ENCODE data around the gene FBXO5.

DNA sequence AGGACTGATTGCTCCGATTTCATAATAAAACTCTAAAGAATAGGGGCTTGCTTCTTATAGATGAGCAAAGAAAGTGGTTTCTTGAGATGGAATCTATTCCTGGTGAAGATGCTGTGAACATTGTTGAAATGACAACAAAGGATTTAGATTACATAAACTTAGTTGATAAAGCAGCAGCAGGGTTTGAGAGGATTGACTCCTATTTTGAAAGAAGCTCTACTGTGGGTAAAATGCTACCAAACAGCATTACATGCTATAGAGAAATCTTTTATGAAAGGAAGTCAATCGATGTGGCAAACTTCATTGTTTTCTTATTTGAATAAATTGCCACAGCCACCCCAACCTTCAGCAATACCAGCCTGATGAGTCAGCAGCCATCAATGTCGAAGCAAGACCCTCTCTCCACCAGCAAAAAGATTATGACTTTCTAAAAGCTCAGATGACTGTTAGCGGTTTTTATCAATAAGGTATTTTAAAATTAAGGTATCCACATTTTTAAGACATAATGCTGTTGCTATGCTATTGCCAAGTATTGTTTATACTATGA lies 32.3 kb upstream of the FBXO5 start:
- TF ChIP-seq EP300 (IDR thresholded peaks at IDR 0.05; ENCODE audit: borderline replicate concordance) (no peak), TAF1 (IDR thresholded peaks at IDR 0.05; ENCODE audit: low read depth) (no peak), EGR1 (IDR thresholded peaks at IDR 0.05) (no peak), CEBPB (IDR thresholded peaks at IDR 0.05) (no peak), RAD21 (IDR thresholded peaks at IDR 0.05; ENCODE audit: low read depth) (no peak), YY1 (IDR thresholded peaks at IDR 0.05; ENCODE audit: low read depth) (no peak)
- TF ChIP-seq, protein P1, sequence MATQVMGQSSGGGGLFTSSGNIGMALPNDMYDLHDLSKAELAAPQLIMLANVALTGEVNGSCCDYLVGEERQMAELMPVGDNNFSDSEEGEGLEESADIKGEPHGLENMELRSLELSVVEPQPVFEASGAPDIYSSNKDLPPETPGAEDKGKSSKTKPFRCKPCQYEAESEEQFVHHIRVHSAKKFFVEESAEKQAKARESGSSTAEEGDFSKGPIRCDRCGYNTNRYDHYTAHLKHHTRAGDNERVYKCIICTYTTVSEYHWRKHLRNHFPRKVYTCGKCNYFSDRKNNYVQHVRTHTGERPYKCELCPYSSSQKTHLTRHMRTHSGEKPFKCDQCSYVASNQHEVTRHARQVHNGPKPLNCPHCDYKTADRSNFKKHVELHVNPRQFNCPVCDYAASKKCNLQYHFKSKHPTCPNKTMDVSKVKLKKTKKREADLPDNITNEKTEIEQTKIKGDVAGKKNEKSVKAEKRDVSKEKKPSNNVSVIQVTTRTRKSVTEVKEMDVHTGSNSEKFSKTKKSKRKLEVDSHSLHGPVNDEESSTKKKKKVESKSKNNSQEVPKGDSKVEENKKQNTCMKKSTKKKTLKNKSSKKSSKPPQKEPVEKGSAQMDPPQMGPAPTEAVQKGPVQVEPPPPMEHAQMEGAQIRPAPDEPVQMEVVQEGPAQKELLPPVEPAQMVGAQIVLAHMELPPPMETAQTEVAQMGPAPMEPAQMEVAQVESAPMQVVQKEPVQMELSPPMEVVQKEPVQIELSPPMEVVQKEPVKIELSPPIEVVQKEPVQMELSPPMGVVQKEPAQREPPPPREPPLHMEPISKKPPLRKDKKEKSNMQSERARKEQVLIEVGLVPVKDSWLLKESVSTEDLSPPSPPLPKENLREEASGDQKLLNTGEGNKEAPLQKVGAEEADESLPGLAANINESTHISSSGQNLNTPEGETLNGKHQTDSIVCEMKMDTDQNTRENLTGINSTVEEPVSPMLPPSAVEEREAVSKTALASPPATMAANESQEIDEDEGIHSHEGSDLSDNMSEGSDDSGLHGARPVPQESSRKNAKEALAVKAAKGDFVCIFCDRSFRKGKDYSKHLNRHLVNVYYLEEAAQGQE (IDR thresholded peaks at IDR 0.05; ENCODE audit: low read depth): no peak
- TF ChIP-seq, protein P2, sequence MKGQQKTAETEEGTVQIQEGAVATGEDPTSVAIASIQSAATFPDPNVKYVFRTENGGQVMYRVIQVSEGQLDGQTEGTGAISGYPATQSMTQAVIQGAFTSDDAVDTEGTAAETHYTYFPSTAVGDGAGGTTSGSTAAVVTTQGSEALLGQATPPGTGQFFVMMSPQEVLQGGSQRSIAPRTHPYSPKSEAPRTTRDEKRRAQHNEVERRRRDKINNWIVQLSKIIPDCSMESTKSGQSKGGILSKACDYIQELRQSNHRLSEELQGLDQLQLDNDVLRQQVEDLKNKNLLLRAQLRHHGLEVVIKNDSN (IDR thresholded peaks at IDR 0.05): no peak
- TF ChIP-seq, protein P3, sequence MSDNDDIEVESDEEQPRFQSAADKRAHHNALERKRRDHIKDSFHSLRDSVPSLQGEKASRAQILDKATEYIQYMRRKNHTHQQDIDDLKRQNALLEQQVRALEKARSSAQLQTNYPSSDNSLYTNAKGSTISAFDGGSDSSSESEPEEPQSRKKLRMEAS (IDR thresholded peaks at IDR 0.05): no peak

Data from Ishikawa (cell line).